Measurements from ENCODE around the gene KCNK6.
"Not testable (repeated sequence)": the region's sequence is repeated elsewhere in the genome, so short reads cannot be mapped to it uniquely, and the experiment has no call there.

Gene KCNK6

GRCh38 chr19:38355728-38356725, 36.4 kb downstream of the KCNK6 start:
- no peak overlapping the region for H3K4me3 ChIP-seq (ENCODE audit: low read length)
- H3K36me3 ChIP-seq (ENCODE audit: insufficient read depth, low read depth, low read length), result no peaks in the 10 kb centered on the region
- no peak overlapping the region for H3K27ac ChIP-seq (ENCODE audit: low read length)
- no peaks in the 10 kb centered on the region for H3K4me1 ChIP-seq (ENCODE audit: insufficient read depth, low read length)
- peaks cover 48% of the 10 kb centered on the region for H3K27me3 ChIP-seq (ENCODE audit: insufficient read depth, low read length)
- H3K9ac ChIP-seq (ENCODE audit: low read depth, low read length), result no peak overlapping the region
- no peaks in the 10 kb centered on the region for H3K9me3 ChIP-seq (ENCODE audit: insufficient read depth, low read depth, low read length)

DNA sequence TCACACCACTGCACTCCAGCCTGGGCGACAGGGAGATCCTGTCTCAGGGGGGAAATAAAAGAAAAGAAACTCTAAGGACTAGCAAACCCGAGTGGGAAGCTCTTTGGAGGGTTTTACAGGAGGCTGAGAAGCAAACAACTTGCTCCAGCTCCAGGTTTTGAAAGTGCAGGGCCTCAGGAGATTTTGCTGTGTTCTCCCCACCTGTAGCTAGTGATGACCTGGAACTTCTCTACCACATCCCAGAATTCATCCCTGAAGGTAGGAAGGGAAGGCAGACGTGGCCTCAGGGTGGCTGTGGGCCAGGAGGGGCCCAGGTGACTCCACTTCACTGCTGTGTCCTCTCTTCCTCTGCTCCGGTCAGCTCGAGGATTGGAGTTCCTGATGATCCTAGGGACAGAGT, 38.4 kb downstream of the KCNK6 start:
- H3K9ac ChIP-seq (ENCODE audit: low read depth, low read length), result no peak overlapping the region
- H3K4me1 ChIP-seq (ENCODE audit: insufficient read depth, low read length), result no peaks in the 10 kb centered on the region
- no peak overlapping the region for H3K4me3 ChIP-seq (ENCODE audit: low read length)

GRCh38 chr19:38359242-38360021, 39.8 kb downstream of the KCNK6 start:
- no peak overlapping the region for H3K27ac ChIP-seq (ENCODE audit: low read length)
- H3K4me3 ChIP-seq (ENCODE audit: low read length), result no peak overlapping the region
- H3K9ac ChIP-seq (ENCODE audit: low read depth, low read length), result no peak overlapping the region
- peaks cover 55% of the 10 kb centered on the region for H3K27me3 ChIP-seq (ENCODE audit: insufficient read depth, low read length)
- H3K36me3 ChIP-seq (ENCODE audit: insufficient read depth, low read depth, low read length), result no peaks in the 10 kb centered on the region
- no peaks in the 10 kb centered on the region for H3K9me3 ChIP-seq (ENCODE audit: insufficient read depth, low read depth, low read length)
- H3K4me1 ChIP-seq (ENCODE audit: insufficient read depth, low read length), result no peaks in the 10 kb centered on the region

More for the DNA sequence above, 38.4 kb downstream of the KCNK6 start:
- Histone ChIP-seq H3K9me3 (ENCODE audit: insufficient read depth, low read depth, low read length) (no peaks in the 10 kb centered on the region), H3K36me3 (ENCODE audit: insufficient read depth, low read depth, low read length) (no peaks in the 10 kb centered on the region), H3K27ac (ENCODE audit: low read length) (no peak overlapping the region), H3K27me3 (ENCODE audit: insufficient read depth, low read length) (peaks cover 55% of the 10 kb centered on the region)

DNA sequence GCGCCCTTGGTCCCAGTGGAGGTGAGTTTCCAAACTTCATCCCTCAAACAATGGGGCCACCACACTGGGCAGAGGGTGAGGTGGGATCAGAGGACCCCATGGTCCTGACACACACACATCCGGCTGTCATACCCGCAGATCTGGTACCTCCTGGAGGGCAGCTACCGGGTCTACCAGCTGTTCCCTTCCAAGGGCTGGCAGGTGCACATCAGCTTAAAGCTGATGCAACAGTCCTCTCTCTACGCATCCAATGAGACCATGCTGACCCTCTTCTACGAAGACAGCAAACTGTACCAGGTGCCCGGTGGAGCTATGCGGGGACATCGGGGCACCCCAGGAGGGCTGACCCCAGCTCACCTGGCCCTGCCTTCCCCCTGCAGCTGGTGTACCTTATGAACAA, 40.7 kb downstream of the KCNK6 start:
- no peak overlapping the region for H3K9ac ChIP-seq (ENCODE audit: low read depth, low read length)
- no peak overlapping the region for H3K4me3 ChIP-seq (ENCODE audit: low read length)
- H3K27me3 ChIP-seq (ENCODE audit: insufficient read depth, low read length), result peaks cover 55% of the 10 kb centered on the region
- no peak overlapping the region for H3K27ac ChIP-seq (ENCODE audit: low read length)
- H3K4me1 ChIP-seq (ENCODE audit: insufficient read depth, low read length), result no peaks in the 10 kb centered on the region
- H3K36me3 ChIP-seq (ENCODE audit: insufficient read depth, low read depth, low read length), result no peaks in the 10 kb centered on the region
- H3K9me3 ChIP-seq (ENCODE audit: insufficient read depth, low read depth, low read length), result peaks cover 5% of the 10 kb centered on the region

GRCh38 chr19:38360839-38361631, 41.4 kb downstream of the KCNK6 start:
- H3K27me3 ChIP-seq (ENCODE audit: insufficient read depth, low read length), result peaks cover 51% of the 10 kb centered on the region
- no peaks in the 10 kb centered on the region for H3K4me1 ChIP-seq (ENCODE audit: insufficient read depth, low read length)
- peak overlapping the region; percentile 43; the same call in 1 of the 2 replicates for H3K9ac ChIP-seq (ENCODE audit: low read depth, low read length)
- no peaks in the 10 kb centered on the region for H3K36me3 ChIP-seq (ENCODE audit: insufficient read depth, low read depth, low read length)
- H3K4me3 ChIP-seq (ENCODE audit: low read length), result peak overlapping the region; percentile 73
- no peak overlapping the region for H3K27ac ChIP-seq (ENCODE audit: low read length)
- peaks cover 5% of the 10 kb centered on the region for H3K9me3 ChIP-seq (ENCODE audit: insufficient read depth, low read depth, low read length)

DNA sequence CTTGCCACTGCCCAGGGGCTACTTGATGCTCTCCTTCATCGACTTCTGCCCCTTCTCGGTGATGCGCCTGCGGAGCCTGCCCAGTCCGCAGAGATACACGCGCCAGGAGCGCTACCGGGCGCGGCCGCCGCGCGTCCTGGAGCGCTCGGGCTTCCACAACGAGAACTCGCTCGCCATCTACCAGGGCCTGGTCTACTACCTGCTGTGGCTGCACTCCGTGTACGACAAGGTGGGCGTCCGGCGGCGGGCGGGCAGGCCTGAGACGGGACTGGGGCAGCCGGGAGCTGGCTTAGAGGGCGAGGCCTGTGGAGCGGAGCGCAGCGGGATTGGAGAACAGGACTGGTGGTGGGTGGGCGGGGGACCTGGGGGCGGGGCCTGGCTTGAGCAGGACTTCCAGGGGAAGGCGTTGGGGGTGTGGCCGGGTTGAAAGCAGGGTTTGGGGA, 42.0 kb downstream of the KCNK6 start:
- Histone ChIP-seq H3K4me3 (ENCODE audit: low read length) (peak overlapping the region; percentile 73), H3K9me3 (ENCODE audit: insufficient read depth, low read depth, low read length) (peaks cover 5% of the 10 kb centered on the region), H3K4me1 (ENCODE audit: insufficient read depth, low read length) (no peaks in the 10 kb centered on the region), H3K9ac (ENCODE audit: low read depth, low read length) (peak overlapping the region; percentile 49; the same call in 1 of the 2 replicates), H3K27ac (ENCODE audit: low read length) (no peak overlapping the region), H3K36me3 (ENCODE audit: insufficient read depth, low read depth, low read length) (no peaks in the 10 kb centered on the region), H3K27me3 (ENCODE audit: insufficient read depth, low read length) (peaks cover 45% of the 10 kb centered on the region)

DNA sequence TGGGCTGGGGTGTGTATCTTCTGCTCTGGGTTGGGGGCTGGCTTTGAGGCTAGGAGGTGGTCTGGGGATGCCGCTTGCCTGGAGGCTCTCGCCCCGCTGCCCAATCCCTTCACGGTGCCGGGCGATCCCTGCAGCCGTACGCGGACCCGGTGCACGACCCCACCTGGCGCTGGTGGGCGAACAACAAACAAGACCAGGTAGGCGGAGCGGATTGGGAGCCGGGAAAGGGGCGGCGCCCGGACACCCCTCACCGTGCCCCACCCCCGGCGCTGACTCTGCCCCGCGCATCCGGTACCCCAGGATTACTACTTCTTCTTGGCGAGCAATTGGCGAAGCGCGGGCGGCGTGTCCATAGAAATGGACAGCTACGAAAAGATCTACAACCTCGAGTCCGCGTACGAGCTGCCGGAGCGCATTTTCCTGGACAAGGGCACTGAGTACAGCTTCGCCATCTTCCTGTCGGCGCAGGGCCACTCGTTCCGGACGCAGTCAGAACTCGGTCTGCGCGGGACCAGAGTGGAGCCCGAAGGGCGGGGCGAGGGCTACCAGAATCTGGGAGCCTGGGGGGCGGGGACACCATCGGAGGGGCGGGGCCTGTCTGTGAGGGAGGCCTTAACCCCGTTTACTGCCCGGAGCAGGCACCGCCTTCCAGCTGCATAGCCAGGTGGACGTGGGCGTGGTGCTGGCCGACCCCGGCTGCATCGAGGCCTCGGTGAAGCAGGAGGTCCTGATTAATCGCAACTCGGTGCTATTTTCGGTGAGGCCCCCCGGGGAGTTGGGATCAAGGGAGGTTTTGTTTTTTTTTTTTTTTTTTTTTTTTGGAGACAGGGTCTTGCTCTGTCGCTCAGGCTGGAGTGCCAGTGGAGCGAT, 42.7 kb downstream of the KCNK6 start:
- Histone ChIP-seq H3K36me3 (ENCODE audit: insufficient read depth, low read depth, low read length) (no peaks in the 10 kb centered on the region), H3K4me1 (ENCODE audit: insufficient read depth, low read length) (no peaks in the 10 kb centered on the region), H3K4me3 (ENCODE audit: low read length) (peak overlapping the region; percentile 73), H3K27me3 (ENCODE audit: insufficient read depth, low read length) (peaks cover 40% of the 10 kb centered on the region), H3K9me3 (ENCODE audit: insufficient read depth, low read depth, low read length) (peaks cover 5% of the 10 kb centered on the region), H3K27ac (ENCODE audit: low read length) (no peak overlapping the region), H3K9ac (ENCODE audit: low read depth, low read length) (peak overlapping the region; percentile 49; the same call in 1 of the 2 replicates)

DNA sequence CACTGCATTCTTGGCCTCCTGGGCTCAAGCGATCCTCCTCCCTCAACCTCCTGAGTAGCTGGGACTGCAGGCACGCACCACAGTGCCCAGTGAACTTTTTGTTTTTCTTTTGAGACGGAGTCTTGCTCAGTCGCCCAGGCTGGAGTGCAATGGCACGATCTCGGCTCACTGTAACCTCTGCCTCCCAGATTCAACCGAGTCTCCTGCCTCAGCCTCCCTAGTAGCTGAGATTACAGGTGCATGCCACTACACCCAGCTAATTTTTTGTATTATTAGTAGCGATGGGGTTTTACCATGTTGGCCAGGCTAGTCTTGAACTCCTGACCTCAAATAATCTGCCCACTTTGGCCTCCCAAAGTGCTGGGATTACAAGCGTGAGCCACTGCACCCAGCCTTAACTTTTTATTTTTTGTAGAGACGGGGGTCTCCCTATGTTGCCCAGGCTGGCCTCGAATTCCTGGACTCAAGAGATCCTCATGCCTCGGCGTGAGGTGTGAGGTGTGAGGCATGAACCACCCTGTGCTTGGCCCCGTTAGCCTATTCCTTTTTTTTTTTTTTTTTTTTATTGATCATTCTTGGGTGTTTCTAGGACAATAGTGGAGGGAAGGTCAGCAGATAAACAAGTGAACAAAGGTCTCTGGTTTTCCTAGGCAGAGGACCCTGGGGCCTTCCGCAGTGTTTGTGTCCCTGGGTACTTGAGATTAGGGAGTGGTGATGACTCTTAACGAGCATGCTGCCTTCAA, 43.5 kb downstream of the KCNK6 start:
- peak overlapping the region; percentile 73 for H3K4me3 ChIP-seq (ENCODE audit: low read length)
- H3K4me1 ChIP-seq (ENCODE audit: insufficient read depth, low read length); H3K9me3 ChIP-seq (ENCODE audit: insufficient read depth, low read depth, low read length); H3K36me3 ChIP-seq (ENCODE audit: insufficient read depth, low read depth, low read length); H3K27ac ChIP-seq (ENCODE audit: low read length); H3K9ac ChIP-seq (ENCODE audit: low read depth, low read length): not testable (repeated sequence)
- peaks cover 36% of the 10 kb centered on the region for H3K27me3 ChIP-seq (ENCODE audit: insufficient read depth, low read length)

DNA sequence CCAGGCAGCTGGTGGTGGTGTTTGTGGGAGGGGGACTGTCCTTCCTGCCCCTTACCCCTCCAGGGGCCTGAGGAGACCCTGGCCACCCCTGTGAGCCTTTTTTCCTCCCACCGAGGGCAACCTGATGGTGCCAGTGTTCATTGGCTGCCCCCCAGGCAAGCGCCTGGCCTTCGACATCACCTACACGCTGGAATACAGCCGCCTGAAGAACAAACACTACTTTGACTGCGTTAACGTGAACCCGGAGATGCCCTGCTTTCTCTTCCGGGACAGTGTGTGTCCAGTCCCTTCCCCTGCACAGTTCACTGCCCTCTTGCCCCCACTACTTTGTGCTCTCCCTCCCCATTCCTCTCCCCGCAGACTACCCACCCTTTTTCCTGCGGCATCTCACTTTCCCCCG, 47.4 kb downstream of the KCNK6 start:
- peaks cover 5% of the 10 kb centered on the region for H3K9me3 ChIP-seq (ENCODE audit: insufficient read depth, low read depth, low read length)
- H3K36me3 ChIP-seq (ENCODE audit: insufficient read depth, low read depth, low read length), result no peaks in the 10 kb centered on the region
- no peak overlapping the region for H3K27ac ChIP-seq (ENCODE audit: low read length)
- no peak overlapping the region for H3K9ac ChIP-seq (ENCODE audit: low read depth, low read length)
- no peak overlapping the region for H3K4me3 ChIP-seq (ENCODE audit: low read length)
- peaks cover 9% of the 10 kb centered on the region; the same call in 1 of the 2 replicates for H3K27me3 ChIP-seq (ENCODE audit: insufficient read depth, low read length)
- H3K4me1 ChIP-seq (ENCODE audit: insufficient read depth, low read length), result no peaks in the 10 kb centered on the region

DNA sequence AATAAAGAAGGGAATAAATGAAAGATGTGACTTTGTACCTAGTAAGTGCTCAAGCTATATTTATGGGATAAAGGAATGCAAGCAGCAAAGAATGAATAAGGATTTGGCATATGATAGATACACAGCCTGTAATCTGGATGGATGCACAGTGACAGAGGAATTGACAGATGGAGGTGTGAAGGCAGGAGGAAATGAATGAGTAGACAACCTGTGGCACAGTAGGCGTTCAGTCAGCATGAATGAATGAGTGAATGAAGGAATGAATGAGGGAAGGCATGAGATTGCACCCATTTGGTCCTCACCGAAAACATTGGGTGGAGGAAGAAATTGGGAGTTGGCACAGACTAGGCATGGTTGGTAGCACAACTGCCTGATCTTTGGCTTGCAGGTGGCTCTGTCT, 49.9 kb downstream of the KCNK6 start:
- H3K27me3 ChIP-seq (ENCODE audit: insufficient read depth, low read length), result peaks cover 10% of the 10 kb centered on the region; the same call in 1 of the 2 replicates
- no peak overlapping the region for H3K27ac ChIP-seq (ENCODE audit: low read length)
- H3K9ac ChIP-seq (ENCODE audit: low read depth, low read length), result no peak overlapping the region

More for the DNA sequence above, 49.9 kb downstream of the KCNK6 start:
- Histone ChIP-seq H3K4me1 (ENCODE audit: insufficient read depth, low read length) (no peaks in the 10 kb centered on the region), H3K4me3 (ENCODE audit: low read length) (no peak overlapping the region), H3K36me3 (ENCODE audit: insufficient read depth, low read depth, low read length) (no peaks in the 10 kb centered on the region), H3K9me3 (ENCODE audit: insufficient read depth, low read depth, low read length) (peaks cover 5% of the 10 kb centered on the region)

Measured in iPS-20b (cell line).